Endothelial cell of umbilical vein (primary cell): ENCODE data around the gene TDRD9. TPM values are rescaled to one million over a fixed set of nuclear protein-coding genes. Genes with fewer than 3 reads are reported as not detected.

Source experiments
- BruUV-seq: library from RNA; stranded (reverse); fragments of 400-500 nt; replicated peaks from 2 replicates; lab custom pipeline; 2021; lab: Mats Ljungman, UMichigan
- CTCF ChIA-PET: fragments of 300-600, 350-600 bp; sonication (Branson Sonifier 250); formaldehyde crosslinking; loops from one replicate; lab custom pipeline; 2021; ENCODE audit warnings: antibody characterized with exemption, inconsistent platforms; lab: Charles Lee
- POLR2A ChIA-PET: fragments of 300-600, 350-600 bp; sonication (Branson Sonifier 250); formaldehyde crosslinking; loops from one replicate; lab custom pipeline; 2021; ENCODE audit warnings: antibody characterized with exemption, inconsistent platforms; lab: Charles Lee
- DNase-seq: peaks from one replicate; pipeline ENCODE4 v3.0.0-alpha.2; 2011; ENCODE audit warnings: low read depth, low spot score
- FAIRE-seq: peaks from 2 replicates; lab custom pipeline; 2011; peaks lifted over from hg19 to GRCh38; lab: Jason Lieb, UNC
- H2AFZ ChIP-seq: 2 replicates; pipeline ENCODE4 v1.6.0; 2012; ENCODE audit warnings: low read depth, low read length, control low read depth, inconsistent platforms
- H3K27ac ChIP-seq: 2 replicates; pipeline ENCODE4 v1.5.1; 2011; ENCODE audit warnings: low read depth, mild to moderate bottlenecking, control low read depth, low read length, moderate library complexity; ENCODE audit not compliant: insufficient read depth
- H3K27me3 ChIP-seq, 2 experiments: 2 replicates each; pipeline versions ENCODE4 v1.6.0 to v1.6.1; 2011; ENCODE audit warnings: low read length in 2 of 2, mixed read lengths in 1 of 2; ENCODE audit not compliant: control insufficient read depth in 2 of 2, insufficient read depth in 2 of 2
- H3K36me3 ChIP-seq, 2 experiments: 2 replicates in 1 of 2; 3 replicates in 1 of 2; pipeline ENCODE4 v1.5.1; 2011; ENCODE audit warnings: low read length in 2 of 2, mild to moderate bottlenecking in 1 of 2, moderate library complexity in 1 of 2; ENCODE audit not compliant: control insufficient read depth in 2 of 2, insufficient read depth in 2 of 2; ENCODE audit errors: extremely low read depth in 1 of 2
- H3K4me1 ChIP-seq: 3 replicates; pipeline ENCODE4 v1.5.1; 2011; ENCODE audit warnings: mild to moderate bottlenecking, low read length; ENCODE audit not compliant: control insufficient read depth, insufficient read depth; ENCODE audit errors: extremely low read depth
- H3K4me2 ChIP-seq: 2 replicates; pipeline ENCODE4 v1.6.1; 2011; ENCODE audit warnings: low read length, control low read depth, mixed read lengths; ENCODE audit not compliant: insufficient read depth
- H3K4me3 ChIP-seq, 3 experiments: fragments of 200-600 bp in 1 of 3; sonication (generic), shearing (Covaris generic) in 1 of 3; replicated peaks in 1 of 3; 2 replicates each; pipeline ENCODE4 v1.5.1; 2011 to 2016; ENCODE audit warnings: control low read depth in 3 of 3, low read length in 3 of 3, mild to moderate bottlenecking in 2 of 3, inconsistent platforms in 1 of 3, low read depth in 1 of 3, moderate library complexity in 1 of 3; ENCODE audit not compliant: insufficient read depth in 1 of 3
- H3K79me2 ChIP-seq: 2 replicates; pipeline ENCODE4 v1.6.0; 2012; ENCODE audit warnings: low read length, inconsistent platforms; ENCODE audit not compliant: control insufficient read depth, insufficient read depth
- H3K9ac ChIP-seq: replicated peaks from 2 replicates; pipeline ENCODE3; 2011; ENCODE audit warnings: low read length, control low read depth; ENCODE audit not compliant: insufficient read depth; ENCODE audit errors: extremely low read depth
- H3K9me1 ChIP-seq: replicated peaks from 3 replicates; pipeline ENCODE4 v1.6.0; 2011; ENCODE audit warnings: mild to moderate bottlenecking, low read length; ENCODE audit not compliant: control insufficient read depth, insufficient read depth; ENCODE audit errors: extremely low read depth
- H3K9me3 ChIP-seq: replicated peaks from 2 replicates; pipeline ENCODE4 v1.5.1; 2012; ENCODE audit warnings: low read length, inconsistent platforms; ENCODE audit not compliant: control insufficient read depth, insufficient read depth
- H4K20me1 ChIP-seq: replicated peaks from 2 replicates; pipeline ENCODE3; 2011; ENCODE audit warnings: mild to moderate bottlenecking, low read length; ENCODE audit not compliant: control insufficient read depth, insufficient read depth; ENCODE audit errors: extremely low read depth
- EZH2 ChIP-seq: IDR thresholded peaks from 2 replicates; pipeline ENCODE4 v1.6.1; 2012; ENCODE audit warnings: borderline replicate concordance, low read depth, mild to moderate bottlenecking, moderate library complexity, low read length, inconsistent platforms; ENCODE audit not compliant: severe bottlenecking
- FOS ChIP-seq: IDR thresholded peaks from 2 replicates; pipeline ENCODE4 v1.6.1; 2011; ENCODE audit warnings: mild to moderate bottlenecking, low read length, moderate library complexity, borderline replicate concordance; ENCODE audit not compliant: insufficient read depth
- GATA2 ChIP-seq: IDR thresholded peaks from 2 replicates; pipeline ENCODE4 v1.7.0; 2011; ENCODE audit warnings: low read depth, mild to moderate bottlenecking, moderate library complexity, mixed read lengths, low read length; ENCODE audit not compliant: insufficient read length, insufficient read depth
- JUN ChIP-seq: IDR thresholded peaks from 2 replicates; pipeline ENCODE4 v1.6.1; 2011; ENCODE audit warnings: borderline replicate concordance, low read depth; ENCODE audit not compliant: insufficient read length, insufficient read depth
- MAX ChIP-seq: IDR thresholded peaks from 2 replicates; pipeline ENCODE4 v1.6.1; 2011; ENCODE audit not compliant: insufficient read depth, insufficient read length
- MYC ChIP-seq: IDR thresholded peaks from one replicate; pipeline ENCODE4 v1.6.1; 2011; ENCODE audit warnings: mild to moderate bottlenecking, low read depth, low read length
- POLR2A ChIP-seq: IDR thresholded peaks from 2 replicates; pipeline ENCODE4 v1.6.1; 2012; ENCODE audit warnings: low read depth, mild to moderate bottlenecking, control low read depth, low read length
- POLR2AphosphoS5 ChIP-seq: IDR thresholded peaks from 2 replicates; pipeline ENCODE4 v1.6.1; 2012; ENCODE audit warnings: low read depth, mild to moderate bottlenecking, control low read depth, low read length, moderate library complexity; ENCODE audit not compliant: insufficient read depth
- dilution Hi-C: fragments of 300-500 bp; cut with MboI; formaldehyde crosslinking; loops from one replicate; pipeline ENCODE4 v1.15.0; 2019; ENCODE audit warnings: low sequenced_read_pairs; ENCODE audit not compliant: extremely low pct_ligation_motif_present
- intact Hi-C: fragments of 100-400 bp; cut with micrococcal nuclease; formaldehyde crosslinking; loops from one replicate; pipeline ENCODE4 v1.10.0; 2022
- polyA plus RNA-seq, 4 experiments: library from polyadenylated mRNA; depleted of rRNA in 3 of 4; stranded (reverse) in 3 of 4; unstranded in 1 of 4; fragments of >200 nt; gene quantifications; 2 replicates each; pipeline versions ENCODE4 v1.2.1 to v1.2.3, GENCODE V29; 2011 to 2012; ENCODE audit warnings: missing spikeins in 1 of 4
- total RNA-seq: library from RNA; stranded (reverse); gene quantifications from 2 replicates; pipeline ENCODE4 v1.2.3, GENCODE V29; 2021
- TF ChIP-seq, protein P1 (sequence below), 2 donors: IDR thresholded peaks; 1 replicate in 1 of 2; 2 replicates in 1 of 2; pipeline ENCODE4 v1.5.1; 2011; ENCODE audit warnings: low read length in 2 of 2, mild to moderate bottlenecking in 2 of 2, moderate library complexity in 2 of 2, control low read depth in 1 of 2, inconsistent platforms in 1 of 2, low read depth in 1 of 2; ENCODE audit not compliant: insufficient read depth in 1 of 2; ENCODE audit errors: extremely low read depth in 1 of 2

Gene TDRD9
- total and polyA plus RNA-seq, 2 donors (not counting 3 experiments of a cell fraction or from before 2014, with no cell fraction given) = 0.52 to 1.4 TPM

DNA sequence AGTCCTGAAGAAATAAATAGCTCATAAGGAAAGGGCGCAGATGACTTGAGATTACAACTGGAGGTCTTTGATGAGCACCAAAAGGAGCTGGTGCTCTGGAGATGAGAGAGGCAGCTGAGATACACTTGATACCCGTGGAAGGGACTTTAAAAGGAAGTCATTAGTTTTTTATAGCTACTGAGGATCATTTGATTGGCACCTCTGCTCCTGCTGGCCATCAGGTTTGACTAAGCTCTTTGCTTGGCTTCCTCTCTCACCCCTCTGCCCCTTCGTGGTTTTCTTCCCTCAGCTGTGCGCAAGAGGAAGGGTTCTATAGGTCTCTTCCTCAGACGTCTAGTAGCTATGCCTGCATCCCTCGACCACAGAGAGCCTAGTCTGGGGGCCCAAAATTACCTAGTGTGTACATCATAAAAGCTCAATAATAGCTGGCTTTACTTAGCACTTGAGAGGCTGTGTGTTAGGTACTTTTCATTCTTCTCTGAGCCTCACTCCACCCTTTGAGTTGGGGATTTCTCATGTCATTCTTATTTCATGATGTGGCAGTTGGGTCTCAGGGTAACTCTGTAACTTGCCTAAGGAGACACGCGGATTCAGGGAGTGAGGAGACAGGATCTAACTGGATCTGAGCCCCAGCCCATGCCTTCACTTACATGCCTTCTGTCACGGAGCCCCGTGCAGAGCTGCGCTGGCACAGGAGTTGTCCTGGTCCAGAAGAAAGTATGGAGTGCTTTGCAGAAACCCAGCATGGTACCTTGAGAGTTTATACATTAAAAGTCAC, 88.8 kb downstream of the TDRD9 start:
- H3K27ac ChIP-seq = no peak overlapping the region
- H2AFZ ChIP-seq = no peak overlapping the region
- H3K36me3 ChIP-seq = no peaks in the 10 kb centered on the region
- no peak overlapping the region for H3K4me2 ChIP-seq
- no peaks in the 10 kb centered on the region for H3K9me3 ChIP-seq
- dilution Hi-C loops = no loop called here
- no peak overlapping the region for H3K9ac ChIP-seq
- no peaks in the 10 kb centered on the region for H3K9me1 ChIP-seq
- peaks cover 4 to 11% of the 10 kb centered on the region in 2 experiments for H3K27me3 ChIP-seq
- no peak for DNase-seq
- TF ChIP-seq MYC (no peak), MAX (no peak), JUN (no peak), EZH2 (no peak)
- ChIA-PET CTCF (interaction anchor here (0.9 to 1.3 kb wide), 6 partner anchors 10 to 107 kb away, joined by 3 to 7 read pairs (median 4); no protein-coding TSS in a partner anchor), POLR2A (no interaction called here)
- no peaks in the 10 kb centered on the region for H3K79me2 ChIP-seq
- no peaks in the 10 kb centered on the region for H3K4me1 ChIP-seq
- no peak for FAIRE-seq
- BruUV-seq = no TSS peak
- no peak overlapping the region for H3K4me3 ChIP-seq
- intact Hi-C loops = no loop called here
- no peaks in the 10 kb centered on the region for H4K20me1 ChIP-seq

DNA sequence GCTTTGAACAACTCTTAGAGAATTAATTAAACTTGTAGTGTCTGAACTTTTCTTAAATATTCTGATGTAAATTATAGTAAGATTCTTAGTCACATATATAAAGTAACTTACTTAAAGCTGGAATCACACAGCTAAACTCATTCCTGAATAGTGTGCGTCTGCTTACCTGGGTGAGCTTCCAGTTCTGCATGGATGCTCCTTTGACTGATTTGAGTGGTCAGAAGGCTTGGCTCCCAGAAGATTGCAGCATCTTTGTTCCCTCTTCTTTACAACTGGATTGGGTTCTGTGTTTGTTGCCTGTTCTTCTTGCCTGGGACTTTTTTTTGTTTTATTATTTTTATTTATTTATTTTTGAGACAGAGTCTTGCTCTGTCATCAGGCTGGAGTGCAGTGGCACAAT, 90.8 kb downstream of the TDRD9 start:
- no peak overlapping the region for H2AFZ ChIP-seq
- FAIRE-seq = no peak
- peaks cover 4 to 11% of the 10 kb centered on the region in 2 experiments for H3K27me3 ChIP-seq
- CTCF ChIA-PET = interaction anchor here (0.6 to 1.4 kb wide), 2 partner anchors 13 to 32 kb away, joined by 3 to 4 read pairs; no protein-coding TSS in a partner anchor
- no peak overlapping the region for H3K4me3 ChIP-seq
- TF ChIP-seq MYC (no peak), GATA2 (no peak), FOS (no peak), POLR2A (no peak), EZH2 (no peak), POLR2AphosphoS5 (no peak), MAX (no peak), JUN (no peak)
- TF ChIP-seq, protein P1, sequence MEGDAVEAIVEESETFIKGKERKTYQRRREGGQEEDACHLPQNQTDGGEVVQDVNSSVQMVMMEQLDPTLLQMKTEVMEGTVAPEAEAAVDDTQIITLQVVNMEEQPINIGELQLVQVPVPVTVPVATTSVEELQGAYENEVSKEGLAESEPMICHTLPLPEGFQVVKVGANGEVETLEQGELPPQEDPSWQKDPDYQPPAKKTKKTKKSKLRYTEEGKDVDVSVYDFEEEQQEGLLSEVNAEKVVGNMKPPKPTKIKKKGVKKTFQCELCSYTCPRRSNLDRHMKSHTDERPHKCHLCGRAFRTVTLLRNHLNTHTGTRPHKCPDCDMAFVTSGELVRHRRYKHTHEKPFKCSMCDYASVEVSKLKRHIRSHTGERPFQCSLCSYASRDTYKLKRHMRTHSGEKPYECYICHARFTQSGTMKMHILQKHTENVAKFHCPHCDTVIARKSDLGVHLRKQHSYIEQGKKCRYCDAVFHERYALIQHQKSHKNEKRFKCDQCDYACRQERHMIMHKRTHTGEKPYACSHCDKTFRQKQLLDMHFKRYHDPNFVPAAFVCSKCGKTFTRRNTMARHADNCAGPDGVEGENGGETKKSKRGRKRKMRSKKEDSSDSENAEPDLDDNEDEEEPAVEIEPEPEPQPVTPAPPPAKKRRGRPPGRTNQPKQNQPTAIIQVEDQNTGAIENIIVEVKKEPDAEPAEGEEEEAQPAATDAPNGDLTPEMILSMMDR (IDR thresholded peaks at IDR 0.05; ENCODE audit: extremely low read depth in 1 of 2, insufficient read depth in 1 of 2, low read depth in 1 of 2, low read length in 2 of 2) = no peak
- DNase-seq = no peak
- dilution Hi-C loops (no loop called here), intact Hi-C loops (no loop called here)
- H3K9me3 ChIP-seq = no peaks in the 10 kb centered on the region
- no TSS peak for BruUV-seq
- no peak overlapping the region for H3K9ac ChIP-seq
- no peaks in the 10 kb centered on the region for H4K20me1 ChIP-seq
- H3K79me2 ChIP-seq = no peaks in the 10 kb centered on the region
- H3K4me1 ChIP-seq = no peaks in the 10 kb centered on the region
- no peaks in the 10 kb centered on the region for H3K9me1 ChIP-seq
- POLR2A ChIA-PET = no interaction called here
- no peak overlapping the region for H3K4me2 ChIP-seq
- no peaks in the 10 kb centered on the region for H3K36me3 ChIP-seq
- no peak overlapping the region for H3K27ac ChIP-seq
